LNCAP (cell line): ENCODE data around the gene KRT6A.

Experiments
- TF ChIP-seq, protein P1 (sequence below): fragments of 450-650 bp; IDR thresholded peaks from 2 replicates; pipeline ENCODE4 v1.5.1; 2017; ENCODE audit warnings: mild to moderate bottlenecking

KRT6A gene

DNA sequence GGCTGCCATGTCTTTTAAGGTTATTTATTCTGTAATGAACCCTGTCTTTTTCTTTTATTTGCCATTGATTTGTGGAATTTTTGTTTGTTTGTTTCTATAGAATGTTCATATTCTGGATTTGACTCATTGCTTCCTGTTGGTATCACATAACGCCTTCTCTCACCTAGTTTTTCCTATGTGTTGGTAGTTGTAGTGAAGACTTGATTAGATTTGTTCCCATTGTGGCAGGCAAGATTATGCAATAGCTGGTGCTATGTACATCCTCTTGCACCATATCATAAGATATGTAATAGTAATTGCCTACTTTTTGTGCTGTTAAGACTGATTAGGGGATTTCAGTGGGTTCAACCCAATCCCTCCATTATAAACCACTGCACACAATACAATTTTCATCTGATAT is 37.2 kb downstream of the KRT6A start:
- TF ChIP-seq, protein P1, sequence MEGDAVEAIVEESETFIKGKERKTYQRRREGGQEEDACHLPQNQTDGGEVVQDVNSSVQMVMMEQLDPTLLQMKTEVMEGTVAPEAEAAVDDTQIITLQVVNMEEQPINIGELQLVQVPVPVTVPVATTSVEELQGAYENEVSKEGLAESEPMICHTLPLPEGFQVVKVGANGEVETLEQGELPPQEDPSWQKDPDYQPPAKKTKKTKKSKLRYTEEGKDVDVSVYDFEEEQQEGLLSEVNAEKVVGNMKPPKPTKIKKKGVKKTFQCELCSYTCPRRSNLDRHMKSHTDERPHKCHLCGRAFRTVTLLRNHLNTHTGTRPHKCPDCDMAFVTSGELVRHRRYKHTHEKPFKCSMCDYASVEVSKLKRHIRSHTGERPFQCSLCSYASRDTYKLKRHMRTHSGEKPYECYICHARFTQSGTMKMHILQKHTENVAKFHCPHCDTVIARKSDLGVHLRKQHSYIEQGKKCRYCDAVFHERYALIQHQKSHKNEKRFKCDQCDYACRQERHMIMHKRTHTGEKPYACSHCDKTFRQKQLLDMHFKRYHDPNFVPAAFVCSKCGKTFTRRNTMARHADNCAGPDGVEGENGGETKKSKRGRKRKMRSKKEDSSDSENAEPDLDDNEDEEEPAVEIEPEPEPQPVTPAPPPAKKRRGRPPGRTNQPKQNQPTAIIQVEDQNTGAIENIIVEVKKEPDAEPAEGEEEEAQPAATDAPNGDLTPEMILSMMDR = no peak

GRCh38 chr12:52454411-52455201 is 38.5 kb downstream of the KRT6A start:
- TF ChIP-seq, protein P1 = no peak

GRCh38 chr12:52452101-52452500 is 41.0 kb downstream of the KRT6A start, which contains the start of gene KRT6B:
Gene KRT6B (minus strand): TSS chr12:52452146. CDS start chr12:52452078, 68 bp downstream.
- TF ChIP-seq, protein P1 = no peak

- TF ChIP-seq, protein P1 = no peak
Observed at GRCh38 chr12:52448228-52448627, 44.8 kb downstream of the KRT6A start.

DNA sequence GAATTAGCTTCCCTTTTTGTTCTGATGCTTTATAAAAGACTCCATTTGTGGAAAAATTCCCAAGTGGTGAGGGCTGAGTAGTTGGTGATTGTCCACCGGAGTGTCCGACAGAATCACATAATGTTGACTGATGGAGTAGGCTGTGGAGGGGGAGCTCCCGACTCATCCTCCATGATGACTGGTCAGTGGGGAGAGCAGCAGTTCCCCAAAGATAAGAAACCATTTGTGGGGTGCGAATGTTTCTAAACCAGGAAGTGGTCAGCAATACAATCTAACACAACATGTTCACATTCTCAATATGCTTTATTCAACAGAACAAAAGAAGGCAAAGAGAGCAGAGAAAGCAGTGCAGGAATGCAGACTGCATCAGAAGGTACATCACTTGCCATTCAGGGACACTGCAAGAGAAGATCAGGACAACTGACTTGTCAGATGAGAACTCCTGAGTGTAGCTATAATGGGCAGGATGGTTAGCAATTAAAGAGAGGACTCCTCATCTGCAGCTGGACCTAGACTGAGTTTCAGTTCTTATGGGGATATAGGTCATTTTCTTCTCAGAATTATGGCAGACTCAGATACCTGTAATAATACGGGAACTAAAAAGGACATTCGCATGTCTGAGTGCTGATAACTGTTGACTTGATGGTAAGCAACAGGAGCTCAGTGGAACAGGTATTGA is 46.6 kb downstream of the KRT6A start:
- TF ChIP-seq, protein P1 = no peak

GRCh38 chr12:52445876-52446275 is 47.2 kb downstream of the KRT6A start:
- TF ChIP-seq, protein P1 = no peak

GRCh38 chr12:52444647-52445595 is 48.1 kb downstream of the KRT6A start:
- TF ChIP-seq, protein P1 = no peak
